HCT116 (cell line): ENCODE results near the gene PTOV1.

Source experiments
- EGR1 ChIP-seq: IDR thresholded peaks from 2 replicates; pipeline ENCODE4 v1.6.1; 2012; ENCODE audit warnings: low read depth
- REST ChIP-seq: IDR thresholded peaks from 2 replicates; pipeline ENCODE4 v1.6.1; 2012; ENCODE audit warnings: low read depth
- TF ChIP-seq, protein P1 (sequence below), 3 experiments: fragments of 200-600 bp in 1 of 3; sonication (generic) in 1 of 3; IDR thresholded peaks in 2 of 3; conservative IDR thresholded peaks in 1 of 3; 2 replicates each; pipeline ENCODE4 v1.5.1; 2012 to 2017; ENCODE audit warnings: low read depth in 2 of 3, low read length in 2 of 3, antibody characterized with exemption in 1 of 3, borderline replicate concordance in 1 of 3, control low read depth in 1 of 3, mild to moderate bottlenecking in 1 of 3, mixed read lengths in 1 of 3, mixed run types in 1 of 3, moderate library complexity in 1 of 3; ENCODE audit not compliant: insufficient read depth in 1 of 3

GRCh38 chr19:49896863-49897621 is 46.1 kb downstream of the PTOV1 start, which contains the start of gene IL4I1:
- TF ChIP-seq EGR1 (no peak), REST (no peak)
- TF ChIP-seq, protein P1, sequence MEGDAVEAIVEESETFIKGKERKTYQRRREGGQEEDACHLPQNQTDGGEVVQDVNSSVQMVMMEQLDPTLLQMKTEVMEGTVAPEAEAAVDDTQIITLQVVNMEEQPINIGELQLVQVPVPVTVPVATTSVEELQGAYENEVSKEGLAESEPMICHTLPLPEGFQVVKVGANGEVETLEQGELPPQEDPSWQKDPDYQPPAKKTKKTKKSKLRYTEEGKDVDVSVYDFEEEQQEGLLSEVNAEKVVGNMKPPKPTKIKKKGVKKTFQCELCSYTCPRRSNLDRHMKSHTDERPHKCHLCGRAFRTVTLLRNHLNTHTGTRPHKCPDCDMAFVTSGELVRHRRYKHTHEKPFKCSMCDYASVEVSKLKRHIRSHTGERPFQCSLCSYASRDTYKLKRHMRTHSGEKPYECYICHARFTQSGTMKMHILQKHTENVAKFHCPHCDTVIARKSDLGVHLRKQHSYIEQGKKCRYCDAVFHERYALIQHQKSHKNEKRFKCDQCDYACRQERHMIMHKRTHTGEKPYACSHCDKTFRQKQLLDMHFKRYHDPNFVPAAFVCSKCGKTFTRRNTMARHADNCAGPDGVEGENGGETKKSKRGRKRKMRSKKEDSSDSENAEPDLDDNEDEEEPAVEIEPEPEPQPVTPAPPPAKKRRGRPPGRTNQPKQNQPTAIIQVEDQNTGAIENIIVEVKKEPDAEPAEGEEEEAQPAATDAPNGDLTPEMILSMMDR (IDR thresholded peaks at IDR 0.05 in 2 of 3, conservative IDR thresholded peaks at IDR 0.05 in 1 of 3; ENCODE audit: borderline replicate concordance in 1 of 3, insufficient read depth in 1 of 3, low read depth in 2 of 3, low read length in 2 of 3): no peak
